ENCODE results near the gene PCDHGA1. TPM values are rescaled to one million over a fixed set of nuclear protein-coding genes. Genes with fewer than 3 reads are reported as not detected.

PCDHGA1 gene
- total and polyA plus RNA-seq, 2 donors (not counting 1 experiment from before 2014, with no cell fraction given), result 0.06 to 0.64 TPM

DNA sequence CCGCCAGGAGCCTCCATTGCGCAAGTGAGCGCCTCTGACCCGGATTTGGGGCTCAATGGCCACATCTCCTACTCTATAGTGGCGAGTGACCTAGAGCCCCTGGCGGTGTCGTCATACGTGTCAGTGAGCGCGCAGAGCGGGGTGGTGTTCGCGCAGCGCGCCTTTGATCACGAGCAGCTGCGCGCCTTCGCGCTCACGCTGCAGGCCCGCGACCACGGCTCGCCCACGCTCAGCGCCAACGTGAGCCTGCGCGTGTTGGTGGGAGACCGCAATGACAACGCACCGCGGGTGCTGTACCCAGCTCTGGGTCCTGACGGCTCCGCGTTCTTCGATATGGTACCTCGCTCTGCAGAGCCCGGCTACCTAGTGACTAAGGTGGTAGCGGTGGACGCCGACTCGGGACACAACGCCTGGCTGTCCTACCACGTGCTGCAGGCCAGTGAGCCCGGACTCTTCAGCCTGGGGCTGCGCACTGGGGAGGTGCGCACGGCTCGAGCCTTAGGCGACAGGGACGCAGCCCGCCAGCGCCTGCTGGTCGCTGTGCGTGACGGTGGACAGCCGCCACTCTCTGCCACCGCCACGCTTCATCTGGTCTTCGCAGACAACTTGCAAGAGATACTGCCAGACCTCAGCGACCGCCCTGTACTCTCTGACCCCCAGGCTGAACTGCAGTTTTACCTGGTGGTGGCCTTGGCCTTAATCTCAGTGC lies 79.4 kb downstream of the PCDHGA1 start:
- Histone ChIP-seq H3K4me2 (replicated peaks; ENCODE audit: low read depth, low read length, poor library complexity, severe bottlenecking) (no peak overlapping the region), H3K36me3 (replicated peaks in 1 of 2; ENCODE audit: control extremely low read depth in 1 of 2, control insufficient read depth in 1 of 2, extremely low read depth in 1 of 2, insufficient read depth in 2 of 2, low read length in 1 of 2) (no peaks in the 10 kb centered on the region), H4K20me1 (ENCODE audit: control insufficient read depth, insufficient read depth, low read length, poor library complexity, severe bottlenecking) (no peaks in the 10 kb centered on the region), H3K4me3 (ENCODE audit: control extremely low read depth in 1 of 5, extremely low read depth in 1 of 5, insufficient read depth in 1 of 5, low read depth in 2 of 5, low read length in 4 of 5) (no peak overlapping the region), H3K27me3 (replicated peaks in 1 of 4; ENCODE audit: control extremely low read depth in 1 of 4, control insufficient read depth in 3 of 4, insufficient read depth in 4 of 4, low read length in 3 of 4) (peaks cover 0 to 75% (median 55%) of the 10 kb centered on the region in 4 experiments), H3K79me2 (ENCODE audit: control insufficient read depth, insufficient read depth, low read length) (no peaks in the 10 kb centered on the region), H3K9me3 (ENCODE audit: control extremely low read depth in 1 of 3, control insufficient read depth in 2 of 3, insufficient read depth in 1 of 3, low read length in 2 of 3) (peaks cover 0 to 59% (median 20%) of the 10 kb centered on the region in 3 donors), H3K9ac (ENCODE audit: low read length) (no peak overlapping the region), H2AFZ (ENCODE audit: insufficient read depth, low read depth, low read length, poor library complexity, severe bottlenecking) (no peak overlapping the region), H3K27ac (ENCODE audit: low read length in 2 of 2) (no peak overlapping the region), H3K4me1 (ENCODE audit: control insufficient read depth in 2 of 2, insufficient read depth in 2 of 2, low read length in 2 of 2) (peaks cover 11 to 15% of the 10 kb centered on the region in 2 donors)
- POLR2A ChIA-PET, result interaction anchor here (0.7 kb wide), 1 partner anchor 469 kb away, joined by 5 read pairs; no protein-coding TSS in a partner anchor
- intact Hi-C loops (cut with micrococcal nuclease), result loop anchor here (10.0 kb wide), 1 partner anchor 85 kb away; the partner anchor contains the start of gene TAF7
- Mint-ChIP-seq H3K9me3 (ENCODE audit: insufficient read depth) (peaks cover 8% of the 10 kb centered on the region), H3K27me3 (peaks cover 63% of the 10 kb centered on the region), H3K4me1 (peaks cover 16% of the 10 kb centered on the region), H3K4me3 (no peak overlapping the region), H3K27ac (no peak overlapping the region)
- DNase-seq, result no peak
- no peak for ATAC-seq (ENCODE audit: low read depth)
- CTCF ChIA-PET, result interaction anchor here (0.7 to 6.3 kb wide), 3 partner anchors 40 to 153 kb away, joined by 3 to 56 read pairs (median 3); partner anchors contain the start of gene PCDHGB3
- 46% methylated on average over 64 of the region's 64 CpGs for WGBS (ENCODE audit: insufficient coverage)
- TF ChIP-seq, protein P1, sequence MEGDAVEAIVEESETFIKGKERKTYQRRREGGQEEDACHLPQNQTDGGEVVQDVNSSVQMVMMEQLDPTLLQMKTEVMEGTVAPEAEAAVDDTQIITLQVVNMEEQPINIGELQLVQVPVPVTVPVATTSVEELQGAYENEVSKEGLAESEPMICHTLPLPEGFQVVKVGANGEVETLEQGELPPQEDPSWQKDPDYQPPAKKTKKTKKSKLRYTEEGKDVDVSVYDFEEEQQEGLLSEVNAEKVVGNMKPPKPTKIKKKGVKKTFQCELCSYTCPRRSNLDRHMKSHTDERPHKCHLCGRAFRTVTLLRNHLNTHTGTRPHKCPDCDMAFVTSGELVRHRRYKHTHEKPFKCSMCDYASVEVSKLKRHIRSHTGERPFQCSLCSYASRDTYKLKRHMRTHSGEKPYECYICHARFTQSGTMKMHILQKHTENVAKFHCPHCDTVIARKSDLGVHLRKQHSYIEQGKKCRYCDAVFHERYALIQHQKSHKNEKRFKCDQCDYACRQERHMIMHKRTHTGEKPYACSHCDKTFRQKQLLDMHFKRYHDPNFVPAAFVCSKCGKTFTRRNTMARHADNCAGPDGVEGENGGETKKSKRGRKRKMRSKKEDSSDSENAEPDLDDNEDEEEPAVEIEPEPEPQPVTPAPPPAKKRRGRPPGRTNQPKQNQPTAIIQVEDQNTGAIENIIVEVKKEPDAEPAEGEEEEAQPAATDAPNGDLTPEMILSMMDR (IDR thresholded peaks at IDR 0.05), result no peak
- no peak for TF ChIP-seq EZH2 (IDR thresholded peaks at IDR 0.05; ENCODE audit: borderline replicate concordance, insufficient read depth, low read depth, low read length, poor library complexity, severe bottlenecking)

GRCh38 chr5:141411575-141411974 lies 81.3 kb downstream of the PCDHGA1 start:
- peaks cover 0 to 54% (median 20%) of the 10 kb centered on the region in 3 donors for H3K9me3 ChIP-seq (ENCODE audit: control extremely low read depth in 1 of 3, control insufficient read depth in 2 of 3, insufficient read depth in 1 of 3, low read length in 2 of 3)
- no peaks in the 10 kb centered on the region for H3K36me3 ChIP-seq (replicated peaks in 1 of 2; ENCODE audit: control extremely low read depth in 1 of 2, control insufficient read depth in 1 of 2, extremely low read depth in 1 of 2, insufficient read depth in 2 of 2, low read length in 1 of 2)
- H3K4me1 ChIP-seq (ENCODE audit: control insufficient read depth in 2 of 2, insufficient read depth in 2 of 2, low read length in 2 of 2), result peaks cover 11 to 15% of the 10 kb centered on the region in 2 donors
- peaks cover 8% of the 10 kb centered on the region for H3K9me3 Mint-ChIP-seq (ENCODE audit: insufficient read depth)
- H3K27me3 ChIP-seq (replicated peaks in 1 of 4; ENCODE audit: control extremely low read depth in 1 of 4, control insufficient read depth in 3 of 4, insufficient read depth in 4 of 4, low read length in 3 of 4), result peaks cover 0 to 70% (median 56%) of the 10 kb centered on the region in 4 experiments
- H3K4me2 ChIP-seq (replicated peaks; ENCODE audit: low read depth, low read length, poor library complexity, severe bottlenecking), result no peak overlapping the region
- WGBS (ENCODE audit: insufficient coverage), result 95% methylated on average over 2 of the region's 3 CpGs
- CTCF ChIA-PET, result interaction anchor here (1.1 to 6.3 kb wide), 5 partner anchors 19 to 152 kb away, joined by 3 to 56 read pairs (median 24); partner anchors contain the start of gene PCDHGA12
- no peak for DNase-seq
- no peak overlapping the region for H3K27ac ChIP-seq (ENCODE audit: low read length in 2 of 2)
- no peak overlapping the region for H3K4me3 Mint-ChIP-seq
- POLR2A ChIA-PET, result interaction anchor here (1.0 kb wide), 1 partner anchor 152 kb away, joined by 3 read pairs; no protein-coding TSS in a partner anchor
- TF ChIP-seq EZH2 (IDR thresholded peaks at IDR 0.05; ENCODE audit: borderline replicate concordance, insufficient read depth, low read depth, low read length, poor library complexity, severe bottlenecking), result no peak
- TF ChIP-seq, protein P1 (IDR thresholded peaks at IDR 0.05), result no peak
- no peaks in the 10 kb centered on the region for H4K20me1 ChIP-seq (ENCODE audit: control insufficient read depth, insufficient read depth, low read length, poor library complexity, severe bottlenecking)
- no peak overlapping the region for H3K4me3 ChIP-seq (ENCODE audit: control extremely low read depth in 1 of 5, extremely low read depth in 1 of 5, insufficient read depth in 1 of 5, low read depth in 2 of 5, low read length in 4 of 5)
- H2AFZ ChIP-seq (ENCODE audit: insufficient read depth, low read depth, low read length, poor library complexity, severe bottlenecking), result no peak overlapping the region
- no peak overlapping the region for H3K9ac ChIP-seq (ENCODE audit: low read length)
- peaks cover 63% of the 10 kb centered on the region for H3K27me3 Mint-ChIP-seq
- no peaks in the 10 kb centered on the region for H3K79me2 ChIP-seq (ENCODE audit: control insufficient read depth, insufficient read depth, low read length)
- no peak overlapping the region for H3K27ac Mint-ChIP-seq
- ATAC-seq (ENCODE audit: low read depth), result no peak
- intact Hi-C loops (cut with micrococcal nuclease), result loop anchor here (10.0 kb wide), 1 partner anchor 87 kb away; the partner anchor contains the start of gene TAF7
- H3K4me1 Mint-ChIP-seq, result peaks cover 16% of the 10 kb centered on the region
